Panc1 (cell line): ENCODE results near the gene SMURF1. TPM values are rescaled to one million over a fixed set of nuclear protein-coding genes. Genes with fewer than 3 reads are reported as not detected.
A peak's percentile ranks its signal among the peaks of the same experiment; 100 is the strongest.

Experiments used
- ATAC-seq: fragments of 200-7000 bp; cut with Tn5 transposase; 2 replicates; pipeline ENCODE4 v1.9.1; 2020; ENCODE audit warnings: mild to moderate bottlenecking, moderate library complexity
- BruUV-seq: library from RNA; stranded (reverse); fragments of 400-500 nt; replicated peaks from 2 replicates; lab custom pipeline; 2021; lab: Mats Ljungman, UMichigan
- CTCF ChIA-PET: fragments of 300-600 bp; sonication (Branson Sonifier 250); formaldehyde crosslinking; loops from one replicate; lab custom pipeline; 2022; ENCODE audit warnings: antibody characterized with exemption; lab: Charles Lee
- POLR2A ChIA-PET: fragments of 300-600 bp; sonication (Branson Sonifier 250); formaldehyde crosslinking; loops from one replicate; lab custom pipeline; 2022; ENCODE audit warnings: antibody characterized with exemption; lab: Charles Lee
- DNase-seq: peaks from one replicate; pipeline ENCODE4 v3.0.0-alpha.2; 2010; ENCODE audit warnings: low read depth, low spot score
- H3K27ac ChIP-seq: 2 replicates; pipeline ENCODE4 v1.5.1; 2011; ENCODE audit warnings: mild to moderate bottlenecking, low read length, inconsistent platforms
- H3K27me3 ChIP-seq: fragments of 200-500 bp; sonication (Bioruptor generic); 2 replicates; pipeline ENCODE4 v1.6.0; 2014; ENCODE audit warnings: low read length, inconsistent platforms; ENCODE audit not compliant: control insufficient read depth, insufficient read depth
- H3K36me3 ChIP-seq: fragments of 200-500 bp; sonication (Bioruptor generic); 2 replicates; pipeline ENCODE4 v1.5.1; 2014; ENCODE audit warnings: inconsistent platforms, mild to moderate bottlenecking, low read length, moderate library complexity; ENCODE audit not compliant: control insufficient read depth, insufficient read depth
- H3K4me1 ChIP-seq: 2 replicates; pipeline ENCODE4 v1.5.1; 2011; ENCODE audit warnings: inconsistent platforms, mild to moderate bottlenecking, low read length, moderate library complexity; ENCODE audit not compliant: control insufficient read depth, insufficient read depth
- H3K4me3 ChIP-seq, 2 experiments: 2 replicates each; pipeline ENCODE4 v1.5.1; 2011 to 2012; ENCODE audit warnings: low read depth in 2 of 2, low read length in 2 of 2, mild to moderate bottlenecking in 2 of 2, inconsistent platforms in 1 of 2, moderate library complexity in 1 of 2
- H3K9me3 ChIP-seq: fragments of 200-500 bp; sonication (Bioruptor generic); 2 replicates; pipeline ENCODE4 v1.5.1; 2014; ENCODE audit warnings: low read depth, mild to moderate bottlenecking, inconsistent platforms, low read length, moderate library complexity; ENCODE audit not compliant: control insufficient read depth, insufficient read depth
- CTCF ChIP-seq: fragments of 450-650 bp; IDR thresholded peaks from 2 replicates; pipeline ENCODE4 v1.5.1; 2017; ENCODE audit warnings: mild to moderate bottlenecking
- POLR2AphosphoS5 ChIP-seq: IDR thresholded peaks from 2 replicates; pipeline ENCODE4 v1.6.1; 2012; ENCODE audit warnings: mild to moderate bottlenecking, low read depth, low read length, moderate library complexity
- REST ChIP-seq, 2 experiments: IDR thresholded peaks; 2 replicates each; pipeline ENCODE4 v1.6.1; 2011 to 2012; ENCODE audit warnings: low read depth in 2 of 2, control low read depth in 1 of 2, low read length in 1 of 2, mild to moderate bottlenecking in 1 of 2, moderate library complexity in 1 of 2; ENCODE audit not compliant: insufficient read depth in 1 of 2
- SIN3A ChIP-seq: IDR thresholded peaks from 2 replicates; pipeline ENCODE4 v1.6.1; 2012; ENCODE audit warnings: low read depth, mild to moderate bottlenecking, low read length, moderate library complexity, borderline replicate concordance; ENCODE audit not compliant: insufficient read depth
- TCF7L2 ChIP-seq: IDR thresholded peaks from 2 replicates; pipeline ENCODE4 v1.6.1; 2011; ENCODE audit warnings: mild to moderate bottlenecking, low read depth, low read length, inconsistent platforms
- in situ Hi-C: cut with HindIII; loops from 2 replicates; pipeline ENCODE4 v1.10.0; 2016; ENCODE audit warnings: low sequenced_read_pairs, low pct_unique_long_range_greater_than_20kb
- intact Hi-C: fragments of 100-400 bp; cut with micrococcal nuclease; formaldehyde crosslinking; loops from one replicate; pipeline ENCODE4 v1.10.0; 2022; ENCODE audit not compliant: unreplicated experiment
- total RNA-seq: library from RNA; stranded (reverse); gene quantifications from one replicate; pipeline ENCODE4 v1.2.1, GENCODE V29; 2021; ENCODE audit not compliant: unreplicated experiment

The SMURF1 gene
- total RNA-seq, 1 experiment from 2014 or later: 47.0 TPM

GRCh38 chr7:99128076-99128950, 15.6 kb downstream of the SMURF1 start:
- in situ Hi-C loops (no loop called here), intact Hi-C loops (loop anchor here (10.0 kb wide), 1 partner anchor 84 kb away; no protein-coding TSS in a partner anchor)
- Histone ChIP-seq H3K9me3 (no peaks in the 10 kb centered on the region), H3K27ac (peak overlapping the region; percentile 74), H3K4me3 (peak overlapping the region in 1 of 2 experiments; percentile 12; a peak in 1 of 4 replicates), H3K27me3 (no peaks in the 10 kb centered on the region), H3K4me1 (peaks cover 85% of the 10 kb centered on the region), H3K36me3 (no peaks in the 10 kb centered on the region)
- DNase-seq (no peak), ATAC-seq (no peak)
- TF ChIP-seq POLR2AphosphoS5 (no peak), REST (IDR thresholded peaks at IDR 0.05; ENCODE audit: insufficient read depth in 1 of 2, low read depth in 2 of 2, low read length in 1 of 2) (no peak), SIN3A (no peak), CTCF (no peak), TCF7L2 (no peak)
- CTCF ChIA-PET: no interaction called here
- POLR2A ChIA-PET: no interaction called here
- no TSS peak for BruUV-seq

DNA sequence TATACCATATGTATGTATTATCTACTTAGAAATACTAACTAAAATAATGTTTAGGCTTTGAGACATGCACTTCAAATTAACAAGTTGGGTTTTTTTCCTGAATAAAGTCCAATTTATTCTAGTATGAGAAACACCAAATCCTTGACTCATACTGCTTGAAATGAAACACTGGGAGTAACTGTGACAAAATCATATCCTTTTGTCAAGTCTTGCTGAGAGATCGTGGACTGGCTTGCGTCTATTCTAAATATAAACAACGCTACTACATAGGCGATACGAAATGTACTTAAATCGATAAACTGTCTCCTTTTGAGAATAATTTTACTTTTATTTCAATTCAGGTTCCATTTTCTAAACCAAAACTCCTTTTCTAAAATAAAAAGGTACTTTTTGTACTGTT, 16.3 kb downstream of the SMURF1 start:
- TF ChIP-seq REST (IDR thresholded peaks at IDR 0.05; ENCODE audit: insufficient read depth in 1 of 2, low read depth in 2 of 2, low read length in 1 of 2) (no peak), POLR2AphosphoS5 (no peak), SIN3A (no peak), TCF7L2 (no peak), CTCF (no peak)
- ATAC-seq (no peak), DNase-seq (no peak)
- Histone ChIP-seq H3K4me1 (peaks cover 81% of the 10 kb centered on the region), H3K4me3 (peak overlapping the region in 1 of 2 experiments; percentile 12; a peak in 2 of 4 replicates), H3K27ac (peak overlapping the region; percentile 74), H3K9me3 (no peaks in the 10 kb centered on the region), H3K36me3 (no peaks in the 10 kb centered on the region), H3K27me3 (no peaks in the 10 kb centered on the region)
- no TSS peak for BruUV-seq
- POLR2A ChIA-PET: interaction anchor here (0.6 kb wide), 1 partner anchor 345 kb away, joined by 3 read pairs; the partner anchor contains the start of gene ZNF789
- CTCF ChIA-PET: no interaction called here
- in situ Hi-C loops: no loop called here
- intact Hi-C loops: loop anchor here (10.0 kb wide), 1 partner anchor 83 kb away; no protein-coding TSS in a partner anchor
